Measurements from ENCODE around the gene FAM168A.
A peak's percentile ranks its signal among the peaks of the same experiment; 100 is the strongest.

Gene FAM168A

GRCh38 chr11:73559743-73560142 lies 38.2 kb downstream of the FAM168A start:
- no peak for DNase-seq (ENCODE audit: low read depth in 1 of 2, low spot score in 1 of 2)

GRCh38 chr11:73556966-73557365 lies 40.9 kb downstream of the FAM168A start:
- no peak for DNase-seq (ENCODE audit: low read depth in 1 of 2, low spot score in 1 of 2)

GRCh38 chr11:73555615-73556014 lies 42.3 kb downstream of the FAM168A start:
- no peak for DNase-seq (ENCODE audit: low read depth in 1 of 2, low spot score in 1 of 2)

- DNase-seq (ENCODE audit: low read depth in 1 of 2, low spot score in 1 of 2): no peak
Observed at GRCh38 chr11:73554671-73555320, 43.1 kb downstream of the FAM168A start.

- no peak for DNase-seq (ENCODE audit: low read depth in 1 of 2, low spot score in 1 of 2)
Observed at GRCh38 chr11:73553266-73553665, 44.6 kb downstream of the FAM168A start.

GRCh38 chr11:73551677-73552076 lies 46.2 kb downstream of the FAM168A start:
- DNase-seq (ENCODE audit: low read depth in 1 of 2, low spot score in 1 of 2): no peak

GRCh38 chr11:73549376-73549775 lies 48.5 kb downstream of the FAM168A start:
- no peak for DNase-seq (ENCODE audit: low read depth in 1 of 2, low spot score in 1 of 2)

GRCh38 chr11:73547706-73548595 lies 50.0 kb downstream of the FAM168A start:
- no peak for DNase-seq (ENCODE audit: low read depth in 1 of 2, low spot score in 1 of 2)

- no peak for DNase-seq (ENCODE audit: low read depth in 1 of 2, low spot score in 1 of 2)
Observed at GRCh38 chr11:73542175-73542574, 55.7 kb downstream of the FAM168A start.

- no peak for DNase-seq (ENCODE audit: low read depth in 1 of 2, low spot score in 1 of 2)
Observed at GRCh38 chr11:73539506-73540084, 58.3 kb downstream of the FAM168A start.

GRCh38 chr11:73538381-73538872 lies 59.5 kb downstream of the FAM168A start:
- peak in 1 of 2 donors; percentile 1 for DNase-seq (ENCODE audit: low read depth in 1 of 2, low spot score in 1 of 2)

GRCh38 chr11:73537969-73538368 lies 59.9 kb downstream of the FAM168A start:
- no peak for DNase-seq (ENCODE audit: low read depth in 1 of 2, low spot score in 1 of 2)

- DNase-seq (ENCODE audit: low read depth in 1 of 2, low spot score in 1 of 2): no peak
Observed at GRCh38 chr11:73536961-73537360, 61.0 kb downstream of the FAM168A start.

GRCh38 chr11:73532310-73532709 lies 65.6 kb downstream of the FAM168A start:
- no peak for DNase-seq (ENCODE audit: low read depth in 1 of 2, low spot score in 1 of 2)

- DNase-seq (ENCODE audit: low read depth in 1 of 2, low spot score in 1 of 2): no peak
Observed at GRCh38 chr11:73531386-73531785, 66.5 kb downstream of the FAM168A start.

GRCh38 chr11:73530109-73530508 lies 67.8 kb downstream of the FAM168A start:
- DNase-seq (ENCODE audit: low read depth in 1 of 2, low spot score in 1 of 2): no peak

GRCh38 chr11:73529204-73529530 lies 68.7 kb downstream of the FAM168A start:
- no peak for DNase-seq (ENCODE audit: low read depth in 1 of 2, low spot score in 1 of 2)

GRCh38 chr11:73528483-73529203 lies 69.3 kb downstream of the FAM168A start:
- DNase-seq (ENCODE audit: low read depth in 1 of 2, low spot score in 1 of 2): no peak

- DNase-seq (ENCODE audit: low read depth in 1 of 2, low spot score in 1 of 2): no peak
Observed at GRCh38 chr11:73528013-73528412, 69.9 kb downstream of the FAM168A start.

GRCh38 chr11:73525611-73526010 lies 72.3 kb downstream of the FAM168A start:
- no peak for DNase-seq (ENCODE audit: low read depth in 1 of 2, low spot score in 1 of 2)

GRCh38 chr11:73524774-73525173 lies 73.1 kb downstream of the FAM168A start:
- no peak for DNase-seq (ENCODE audit: low read depth in 1 of 2, low spot score in 1 of 2)

All from activated CD4-positive, alpha-beta T cell treated with anti-CD3 and anti-CD28 coated beads, Interleukin-2, amount 50 U/mL, for 24 hours (primary cell).